ENCODE data around the gene ECT2. TPM values are rescaled to one million over a fixed set of nuclear protein-coding genes. Genes with fewer than 3 reads are reported as not detected.

ECT2 gene
- polyA plus RNA-seq, 1 donor (not counting 4 experiments of a cell fraction or from before 2014, with no cell fraction given) = 34.2 TPM

- Histone ChIP-seq H3K27ac (ENCODE audit: control insufficient read depth, insufficient read depth, low read length) (no peak overlapping the region), H3K79me2 (ENCODE audit: control insufficient read depth, insufficient read depth, low read length) (no peaks in the 10 kb centered on the region), H3K9ac (ENCODE audit: control insufficient read depth, extremely low read depth, insufficient read depth, low read length) (no peak overlapping the region), H3K9me1 (ENCODE audit: control insufficient read depth, extremely low read depth, insufficient read depth, low read length) (no peaks in the 10 kb centered on the region), H4K20me1 (ENCODE audit: control insufficient read depth, extremely low read depth, insufficient read depth, low read length) (no peaks in the 10 kb centered on the region), H3K9me3 (ENCODE audit: control insufficient read depth, low read depth, low read length) (no peaks in the 10 kb centered on the region), H3K4me2 (ENCODE audit: control insufficient read depth, extremely low read depth, insufficient read depth, low read depth, low read length) (no peak overlapping the region), H3K4me1 (ENCODE audit: control insufficient read depth, extremely low read depth, insufficient read depth, low read length) (peaks cover 4% of the 10 kb centered on the region), H3K27me3 (ENCODE audit: control insufficient read depth, extremely low read depth, insufficient read depth, low read length) (no peaks in the 10 kb centered on the region), H3K36me3 (ENCODE audit: control insufficient read depth in 2 of 2, extremely low read depth in 1 of 2, insufficient read depth in 2 of 2, low read length in 2 of 2) (no peaks in the 10 kb centered on the region), H3K4me3 (ENCODE audit: control insufficient read depth in 2 of 3, extremely low read depth in 1 of 3, insufficient read depth in 2 of 3, low read depth in 1 of 3, low read length in 3 of 3) (no peak overlapping the region), H2AFZ (ENCODE audit: control insufficient read depth, low read length) (no peak overlapping the region)
- dilution Hi-C loops (cut with MboI; ENCODE audit: extremely low pct_ligation_motif_present, low sequenced_read_pairs) = no loop called here
- no peak for FAIRE-seq
- TF ChIP-seq, protein P1, sequence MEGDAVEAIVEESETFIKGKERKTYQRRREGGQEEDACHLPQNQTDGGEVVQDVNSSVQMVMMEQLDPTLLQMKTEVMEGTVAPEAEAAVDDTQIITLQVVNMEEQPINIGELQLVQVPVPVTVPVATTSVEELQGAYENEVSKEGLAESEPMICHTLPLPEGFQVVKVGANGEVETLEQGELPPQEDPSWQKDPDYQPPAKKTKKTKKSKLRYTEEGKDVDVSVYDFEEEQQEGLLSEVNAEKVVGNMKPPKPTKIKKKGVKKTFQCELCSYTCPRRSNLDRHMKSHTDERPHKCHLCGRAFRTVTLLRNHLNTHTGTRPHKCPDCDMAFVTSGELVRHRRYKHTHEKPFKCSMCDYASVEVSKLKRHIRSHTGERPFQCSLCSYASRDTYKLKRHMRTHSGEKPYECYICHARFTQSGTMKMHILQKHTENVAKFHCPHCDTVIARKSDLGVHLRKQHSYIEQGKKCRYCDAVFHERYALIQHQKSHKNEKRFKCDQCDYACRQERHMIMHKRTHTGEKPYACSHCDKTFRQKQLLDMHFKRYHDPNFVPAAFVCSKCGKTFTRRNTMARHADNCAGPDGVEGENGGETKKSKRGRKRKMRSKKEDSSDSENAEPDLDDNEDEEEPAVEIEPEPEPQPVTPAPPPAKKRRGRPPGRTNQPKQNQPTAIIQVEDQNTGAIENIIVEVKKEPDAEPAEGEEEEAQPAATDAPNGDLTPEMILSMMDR (optimal IDR thresholded peaks at IDR 0.05 in 1 of 3, IDR thresholded peaks at IDR 0.05 in 1 of 3, conservative IDR thresholded peaks at IDR 0.05 in 1 of 3; ENCODE audit: extremely low read depth in 1 of 3, insufficient read depth in 2 of 3, low read length in 3 of 3) = no peak
- TF ChIP-seq EZH2 (IDR thresholded peaks at IDR 0.05; ENCODE audit: low read length) = no peak
- no peak for DNase-seq (ENCODE audit: low read depth, low spot score)
These were observed 103.6 kb downstream of the ECT2 start for GRCh38 chr3:172853921-172854666.

DNA sequence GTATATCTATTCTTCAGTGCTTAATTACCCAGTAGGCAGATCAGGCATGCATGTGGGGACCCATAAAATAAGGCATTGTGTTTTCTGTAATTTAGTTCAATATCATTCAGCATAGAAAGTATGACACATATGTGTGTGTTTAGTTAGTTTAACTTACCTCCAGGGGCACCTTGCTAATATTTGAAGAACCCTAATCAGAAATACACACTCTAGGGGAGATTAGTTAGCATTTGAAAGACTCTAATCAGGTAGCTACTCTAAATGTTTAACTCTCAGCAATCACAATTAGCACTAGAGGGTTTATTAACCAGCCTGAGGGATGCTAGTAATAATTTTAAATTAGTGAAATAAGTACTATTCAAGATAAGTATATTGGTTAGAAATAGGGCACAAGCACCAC lies 104.5 kb downstream of the ECT2 start:
- TF ChIP-seq EZH2 (IDR thresholded peaks at IDR 0.05; ENCODE audit: low read length) = no peak
- TF ChIP-seq, protein P1 (optimal IDR thresholded peaks at IDR 0.05 in 1 of 3, IDR thresholded peaks at IDR 0.05 in 1 of 3, conservative IDR thresholded peaks at IDR 0.05 in 1 of 3; ENCODE audit: extremely low read depth in 1 of 3, insufficient read depth in 2 of 3, low read length in 3 of 3) = no peak
- no peaks in the 10 kb centered on the region for H3K4me1 ChIP-seq (ENCODE audit: control insufficient read depth, extremely low read depth, insufficient read depth, low read length)

More for the DNA sequence above, 104.5 kb downstream of the ECT2 start:
- no peak overlapping the region for H3K9ac ChIP-seq (ENCODE audit: control insufficient read depth, extremely low read depth, insufficient read depth, low read length)
- no peak overlapping the region for H3K27ac ChIP-seq (ENCODE audit: control insufficient read depth, insufficient read depth, low read length)
- H2AFZ ChIP-seq (ENCODE audit: control insufficient read depth, low read length) = no peak overlapping the region
- H3K9me3 ChIP-seq (ENCODE audit: control insufficient read depth, low read depth, low read length) = no peaks in the 10 kb centered on the region
- no peaks in the 10 kb centered on the region for H4K20me1 ChIP-seq (ENCODE audit: control insufficient read depth, extremely low read depth, insufficient read depth, low read length)
- FAIRE-seq = no peak
- dilution Hi-C loops (cut with MboI; ENCODE audit: extremely low pct_ligation_motif_present, low sequenced_read_pairs) = no loop called here
- no peak for DNase-seq (ENCODE audit: low read depth, low spot score)
- no peak overlapping the region for H3K4me2 ChIP-seq (ENCODE audit: control insufficient read depth, extremely low read depth, insufficient read depth, low read depth, low read length)
- no peaks in the 10 kb centered on the region for H3K27me3 ChIP-seq (ENCODE audit: control insufficient read depth, extremely low read depth, insufficient read depth, low read length)
- H3K4me3 ChIP-seq (ENCODE audit: control insufficient read depth in 2 of 3, extremely low read depth in 1 of 3, insufficient read depth in 2 of 3, low read depth in 1 of 3, low read length in 3 of 3) = no peak overlapping the region
- no peaks in the 10 kb centered on the region for H3K79me2 ChIP-seq (ENCODE audit: control insufficient read depth, insufficient read depth, low read length)
- H3K9me1 ChIP-seq (ENCODE audit: control insufficient read depth, extremely low read depth, insufficient read depth, low read length) = no peaks in the 10 kb centered on the region
- no peaks in the 10 kb centered on the region for H3K36me3 ChIP-seq (ENCODE audit: control insufficient read depth in 2 of 2, extremely low read depth in 1 of 2, insufficient read depth in 2 of 2, low read length in 2 of 2)

All from keratinocyte (primary cell).